Right lobe of liver (tissue), 6 donors: ENCODE data around the gene ACAD11. TPM values are rescaled to one million over a fixed set of nuclear protein-coding genes. Genes with fewer than 3 reads are reported as not detected.
A peak's percentile ranks its signal among the peaks of the same experiment; 100 is the strongest.

Experiments
- ATAC-seq, 4 donors: fragments of 200-7000 bp; cut with Tn5 transposase; one replicate each; pipeline ENCODE4 v1.9.1; 2020; ENCODE audit warnings: mild to moderate bottlenecking in 4 of 4, moderate library complexity in 4 of 4
- DNase-seq, 3 donors: peaks; one replicate each; pipeline ENCODE4 v3.0.0-alpha.2; 2020
- H3K27ac ChIP-seq, 3 donors: fragments of 200-600 bp; one replicate each; pipeline ENCODE4 v1.8.0; 2022
- H3K27me3 ChIP-seq, 2 donors: fragments of 200-600 bp; one replicate each; pipeline ENCODE4 v1.8.0; 2022
- H3K36me3 ChIP-seq, 4 donors: fragments of 200-600 bp; sonication (generic) in 1 of 4; one replicate each; pipeline versions ENCODE4 v1.5.1 to v1.8.0; 2017 to 2022; ENCODE audit warnings: control low read depth in 1 of 4
- H3K4me1 ChIP-seq, 4 donors: fragments of 200-600 bp; sonication (generic) in 1 of 4; one replicate each; pipeline versions ENCODE4 v1.5.1 to v1.8.0; 2017 to 2022; ENCODE audit warnings: control low read depth in 1 of 4
- H3K4me3 ChIP-seq, 3 donors: fragments of 200-600 bp; one replicate each; pipeline ENCODE4 v1.8.0; 2022
- H3K9me3 ChIP-seq, 4 donors: fragments of 200-600 bp; sonication (generic) in 1 of 4; one replicate each; pipeline versions ENCODE4 v1.5.1 to v1.8.0; 2017 to 2022; ENCODE audit warnings: control low read depth in 1 of 4
- POLR2A ChIP-seq: fragments of 450-650 bp; IDR thresholded peaks from one replicate; pipeline ENCODE4 v1.6.1; 2017; ENCODE audit warnings: antibody characterized with exemption, mild to moderate bottlenecking
- WGBS: methylation state at CpG from one replicate; pipeline ENCODE4 v1.1.6; 2018; ENCODE audit warnings: low coverage, low lambda C conversion rate; ENCODE audit not compliant: insufficient coverage; ENCODE audit errors: missing lambda C conversion rate; 5-methylcytosine and 5-hydroxymethylcytosine counted together
- intact Hi-C, 2 donors: fragments of 100-400 bp; cut with DNase I; formaldehyde crosslinking; loops; one replicate each; pipeline versions ENCODE4 v1.11.2 to v1.14.1; 2022
- total RNA-seq, 6 experiments: library from RNA; depleted of rRNA in 2 of 6; stranded (reverse); fragments of >200 nt in 2 of 6; fragmentation: NEBNext Ultra II Directional in 3 of 6; extraction: Animal tissue kit (Norgen Biotek cat#: 25700) in 3 of 6; gene quantifications; one replicate each; pipeline versions ENCODE4 v1.1.0 to v1.2.4, GENCODE V29; 2016 to 2023
- TF ChIP-seq, protein P1 (sequence below), 4 donors: fragments of 200-600 bp in 3 of 4; fragments of 450-650 bp in 1 of 4; IDR thresholded peaks; one replicate each; pipeline versions ENCODE4 v1.5.1 to v1.8.0; 2016 to 2022; ENCODE audit warnings: antibody characterized with exemption in 4 of 4, mild to moderate bottlenecking in 2 of 4
- donor health status: DM: no; HTN: yes; CAD: no.
- donor health status: DM: no; HTN: no; CAD: no.
- donor health status: DM: no; HTN: no; CAD: no.
- donor health status: DM: no; HTN: yes; CAD: no.
- donor health status: DM: no; HTN: yes; CAD: no.

The ACAD11 gene
- total RNA-seq, 6 experiments from 2014 or later = 60.9 to 108 (median 94.5) TPM

DNA sequence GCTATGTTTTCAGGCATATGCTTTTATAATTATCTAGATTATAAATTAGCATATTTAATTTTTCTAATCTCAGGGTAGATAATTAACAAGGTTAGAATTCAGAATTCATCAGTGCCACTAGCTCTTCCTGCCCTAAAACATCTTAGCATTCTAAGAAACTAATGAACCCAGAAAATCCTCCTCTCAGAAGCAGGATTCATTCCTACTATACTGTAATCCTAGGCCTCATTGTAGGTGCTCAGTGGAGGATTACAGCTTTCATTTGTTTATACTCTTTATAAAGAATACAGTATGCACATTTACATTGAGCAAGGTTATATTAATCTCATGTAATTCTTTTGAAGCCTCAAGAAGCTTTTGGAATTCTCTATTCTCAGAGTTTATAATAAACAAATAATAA, 20.9 kb downstream of the ACAD11 start:
- ATAC-seq (no peak), DNase-seq (no peak)
- Histone ChIP-seq H3K4me1 (peaks cover 0 to 2% (median 0%) of the 10 kb centered on the region in 4 donors), H3K36me3 (peaks cover 0 to 52% (median 16%) of the 10 kb centered on the region in 4 donors), H3K27ac (no peak overlapping the region), H3K4me3 (no peak overlapping the region), H3K9me3 (no peaks in the 10 kb centered on the region), H3K27me3 (no peaks in the 10 kb centered on the region)
- TF ChIP-seq, protein P1, sequence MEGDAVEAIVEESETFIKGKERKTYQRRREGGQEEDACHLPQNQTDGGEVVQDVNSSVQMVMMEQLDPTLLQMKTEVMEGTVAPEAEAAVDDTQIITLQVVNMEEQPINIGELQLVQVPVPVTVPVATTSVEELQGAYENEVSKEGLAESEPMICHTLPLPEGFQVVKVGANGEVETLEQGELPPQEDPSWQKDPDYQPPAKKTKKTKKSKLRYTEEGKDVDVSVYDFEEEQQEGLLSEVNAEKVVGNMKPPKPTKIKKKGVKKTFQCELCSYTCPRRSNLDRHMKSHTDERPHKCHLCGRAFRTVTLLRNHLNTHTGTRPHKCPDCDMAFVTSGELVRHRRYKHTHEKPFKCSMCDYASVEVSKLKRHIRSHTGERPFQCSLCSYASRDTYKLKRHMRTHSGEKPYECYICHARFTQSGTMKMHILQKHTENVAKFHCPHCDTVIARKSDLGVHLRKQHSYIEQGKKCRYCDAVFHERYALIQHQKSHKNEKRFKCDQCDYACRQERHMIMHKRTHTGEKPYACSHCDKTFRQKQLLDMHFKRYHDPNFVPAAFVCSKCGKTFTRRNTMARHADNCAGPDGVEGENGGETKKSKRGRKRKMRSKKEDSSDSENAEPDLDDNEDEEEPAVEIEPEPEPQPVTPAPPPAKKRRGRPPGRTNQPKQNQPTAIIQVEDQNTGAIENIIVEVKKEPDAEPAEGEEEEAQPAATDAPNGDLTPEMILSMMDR (IDR thresholded peaks at IDR 0.05) = no peak
- no peak for TF ChIP-seq POLR2A
- intact Hi-C loops = no loop called here

DNA sequence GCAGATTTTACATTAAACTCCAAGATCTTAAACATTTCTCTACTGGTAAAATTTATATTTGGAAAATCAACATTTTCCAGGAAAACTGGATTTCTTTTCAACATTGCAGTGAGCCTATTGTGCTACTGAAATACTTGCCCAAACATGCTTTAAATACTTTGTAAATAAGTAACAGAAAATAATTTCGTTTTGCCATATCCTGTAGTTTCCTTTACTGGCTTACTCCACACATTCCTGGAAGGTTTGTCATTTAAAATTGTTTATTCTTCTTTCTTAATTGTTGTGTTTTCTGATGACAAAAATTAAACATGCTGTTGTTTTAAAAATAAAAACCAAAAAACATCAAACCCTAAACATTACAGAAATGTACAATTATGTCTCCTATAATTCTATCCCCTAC, 22.0 kb downstream of the ACAD11 start:
- no peaks in the 10 kb centered on the region for H3K27me3 ChIP-seq
- H3K4me3 ChIP-seq = no peak overlapping the region
- no peak for TF ChIP-seq POLR2A
- TF ChIP-seq, protein P1 (IDR thresholded peaks at IDR 0.05) = no peak
- H3K9me3 ChIP-seq = no peaks in the 10 kb centered on the region
- peaks cover 0 to 2% (median 0%) of the 10 kb centered on the region in 4 donors for H3K4me1 ChIP-seq
- H3K27ac ChIP-seq = no peak overlapping the region
- intact Hi-C loops = no loop called here
- peaks cover 0 to 52% (median 17%) of the 10 kb centered on the region in 4 donors for H3K36me3 ChIP-seq
- peak in 1 of 4 donors; percentile 67 for ATAC-seq
- 18% methylated on average over 1 of the region's 1 CpG for WGBS
- DNase-seq = no peak

- TF ChIP-seq, protein P1 (IDR thresholded peaks at IDR 0.05) = no peak
- TF ChIP-seq POLR2A = no peak
- intact Hi-C loops = no loop called here
- Histone ChIP-seq H3K27me3 (no peaks in the 10 kb centered on the region), H3K4me3 (no peak overlapping the region), H3K27ac (no peak overlapping the region), H3K9me3 (no peaks in the 10 kb centered on the region), H3K4me1 (peaks cover 0 to 2% (median 0%) of the 10 kb centered on the region in 4 donors), H3K36me3 (peaks cover 0 to 40% (median 15%) of the 10 kb centered on the region in 4 donors)
- DNase-seq (no peak), ATAC-seq (no peak)
Measured at GRCh38 chr3:132635052-132635451, 24.6 kb downstream of the ACAD11 start.

DNA sequence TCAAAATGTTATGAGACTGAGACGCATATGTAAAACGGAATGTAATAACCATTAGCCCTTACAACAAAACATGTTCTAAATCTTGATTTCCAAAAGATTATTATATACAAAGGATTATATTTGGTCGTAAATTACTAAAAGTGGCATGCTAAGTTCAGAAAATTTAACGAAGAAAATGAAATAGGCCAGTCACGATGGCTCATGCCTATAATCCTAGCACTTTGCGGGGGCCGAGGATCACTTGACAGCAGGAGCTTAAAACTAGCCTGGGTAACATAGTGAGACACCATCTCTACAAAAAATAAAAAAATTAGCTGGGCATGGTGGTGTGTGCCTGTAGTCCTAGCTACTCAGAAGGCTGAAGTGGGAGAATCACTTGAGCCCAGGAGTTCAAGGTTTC, 29.0 kb downstream of the ACAD11 start:
- Histone ChIP-seq H3K27ac (no peak overlapping the region), H3K27me3 (no peaks in the 10 kb centered on the region), H3K36me3 (peaks cover 0 to 35% (median 27%) of the 10 kb centered on the region in 4 donors), H3K4me3 (no peak overlapping the region), H3K9me3 (no peaks in the 10 kb centered on the region), H3K4me1 (no peaks in the 10 kb centered on the region)
- no peak for DNase-seq
- 93% methylated on average over 7 of the region's 7 CpGs for WGBS
- intact Hi-C loops = no loop called here
- TF ChIP-seq POLR2A = no peak
- TF ChIP-seq, protein P1 (IDR thresholded peaks at IDR 0.05) = no peak
- ATAC-seq = no peak

- no peaks in the 10 kb centered on the region for H3K27me3 ChIP-seq
- H3K4me3 ChIP-seq = no peak overlapping the region
- no peak overlapping the region for H3K27ac ChIP-seq
- no peak for DNase-seq
- no peaks in the 10 kb centered on the region for H3K4me1 ChIP-seq
- intact Hi-C loops = no loop called here
- no peak for TF ChIP-seq POLR2A
- TF ChIP-seq, protein P1 (IDR thresholded peaks at IDR 0.05) = no peak
- 70% methylated on average over 1 of the region's 1 CpG for WGBS
- peaks cover 0 to 39% (median 29%) of the 10 kb centered on the region in 4 donors for H3K36me3 ChIP-seq
- no peak for ATAC-seq
- no peaks in the 10 kb centered on the region for H3K9me3 ChIP-seq
Measured at GRCh38 chr3:132629928-132630327, 29.7 kb downstream of the ACAD11 start.
